ENCODE data around the gene FOXD2.

FOXD2 gene

GRCh38 chr1:47469390-47469759 is 31.5 kb downstream of the FOXD2 start:
- DNase-seq (ENCODE audit: low spot score): no peak
- TF ChIP-seq, protein P1, sequence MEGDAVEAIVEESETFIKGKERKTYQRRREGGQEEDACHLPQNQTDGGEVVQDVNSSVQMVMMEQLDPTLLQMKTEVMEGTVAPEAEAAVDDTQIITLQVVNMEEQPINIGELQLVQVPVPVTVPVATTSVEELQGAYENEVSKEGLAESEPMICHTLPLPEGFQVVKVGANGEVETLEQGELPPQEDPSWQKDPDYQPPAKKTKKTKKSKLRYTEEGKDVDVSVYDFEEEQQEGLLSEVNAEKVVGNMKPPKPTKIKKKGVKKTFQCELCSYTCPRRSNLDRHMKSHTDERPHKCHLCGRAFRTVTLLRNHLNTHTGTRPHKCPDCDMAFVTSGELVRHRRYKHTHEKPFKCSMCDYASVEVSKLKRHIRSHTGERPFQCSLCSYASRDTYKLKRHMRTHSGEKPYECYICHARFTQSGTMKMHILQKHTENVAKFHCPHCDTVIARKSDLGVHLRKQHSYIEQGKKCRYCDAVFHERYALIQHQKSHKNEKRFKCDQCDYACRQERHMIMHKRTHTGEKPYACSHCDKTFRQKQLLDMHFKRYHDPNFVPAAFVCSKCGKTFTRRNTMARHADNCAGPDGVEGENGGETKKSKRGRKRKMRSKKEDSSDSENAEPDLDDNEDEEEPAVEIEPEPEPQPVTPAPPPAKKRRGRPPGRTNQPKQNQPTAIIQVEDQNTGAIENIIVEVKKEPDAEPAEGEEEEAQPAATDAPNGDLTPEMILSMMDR (IDR thresholded peaks at IDR 0.05; ENCODE audit: extremely low read depth, insufficient read depth, missing control alignments): no peak
- in situ Hi-C loops (cut with MboI; ENCODE audit: low pct_unique_long_range_greater_than_20kb, low sequenced_read_pairs, unreplicated experiment): no loop called here

GRCh38 chr1:47469910-47470309 is 32.1 kb downstream of the FOXD2 start:
- DNase-seq (ENCODE audit: low spot score): no peak
- in situ Hi-C loops (cut with MboI; ENCODE audit: low pct_unique_long_range_greater_than_20kb, low sequenced_read_pairs, unreplicated experiment): no loop called here
- TF ChIP-seq, protein P1 (IDR thresholded peaks at IDR 0.05; ENCODE audit: extremely low read depth, insufficient read depth, missing control alignments): no peak

GRCh38 chr1:47471163-47471562 is 33.3 kb downstream of the FOXD2 start:
- no peak for DNase-seq (ENCODE audit: low spot score)
- TF ChIP-seq, protein P1 (IDR thresholded peaks at IDR 0.05; ENCODE audit: extremely low read depth, insufficient read depth, missing control alignments): no peak
- in situ Hi-C loops (cut with MboI; ENCODE audit: low pct_unique_long_range_greater_than_20kb, low sequenced_read_pairs, unreplicated experiment): no loop called here

- DNase-seq (ENCODE audit: low spot score): no peak
- TF ChIP-seq, protein P1 (IDR thresholded peaks at IDR 0.05; ENCODE audit: extremely low read depth, insufficient read depth, missing control alignments): no peak
- in situ Hi-C loops (cut with MboI; ENCODE audit: low pct_unique_long_range_greater_than_20kb, low sequenced_read_pairs, unreplicated experiment): no loop called here
Measured at GRCh38 chr1:47474278-47475193, 36.7 kb downstream of the FOXD2 start.

GRCh38 chr1:47477595-47478080 is 39.8 kb downstream of the FOXD2 start:
- no peak for DNase-seq (ENCODE audit: low spot score)
- in situ Hi-C loops (cut with MboI; ENCODE audit: low pct_unique_long_range_greater_than_20kb, low sequenced_read_pairs, unreplicated experiment): no loop called here
- TF ChIP-seq, protein P1 (IDR thresholded peaks at IDR 0.05; ENCODE audit: extremely low read depth, insufficient read depth, missing control alignments): no peak

DNA sequence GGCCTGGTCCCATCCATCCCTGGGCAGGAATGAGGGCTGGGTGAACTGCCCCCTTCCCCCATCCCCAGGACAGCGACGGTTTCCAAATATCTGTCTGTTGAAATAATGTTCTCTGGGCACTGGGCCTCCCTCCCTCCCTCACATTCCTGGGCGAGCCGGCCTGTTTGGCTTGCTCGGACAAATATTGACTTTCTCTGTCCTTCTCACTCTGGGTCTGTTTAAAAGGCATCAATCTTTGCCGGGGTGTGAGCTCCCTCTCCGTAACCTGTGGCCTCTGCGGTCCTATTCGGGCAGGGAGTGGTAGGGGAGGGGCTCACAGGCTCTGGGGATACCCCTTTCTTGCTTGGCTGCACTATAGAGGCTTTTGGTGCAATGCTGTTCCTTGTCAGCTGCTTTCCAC is 40.2 kb downstream of the FOXD2 start:
- DNase-seq (ENCODE audit: low spot score): no peak
- in situ Hi-C loops (cut with MboI; ENCODE audit: low pct_unique_long_range_greater_than_20kb, low sequenced_read_pairs, unreplicated experiment): no loop called here
- TF ChIP-seq, protein P1 (IDR thresholded peaks at IDR 0.05; ENCODE audit: extremely low read depth, insufficient read depth, missing control alignments): no peak

Measured in GM13977 (cell line).